ENCODE results near the gene OTOP3. TPM values are rescaled to one million over a fixed set of nuclear protein-coding genes. Genes with fewer than 3 reads are reported as not detected.

The OTOP3 gene
- total RNA-seq, 1 donor from 2014 or later: not detected

GRCh38 chr17:74892974-74893911 is 42.5 kb upstream of the OTOP3 start, which contains the start of gene FADS6:
Gene FADS6 (minus strand): TSS chr17:74893633. CDS start chr17:74893595, 38 bp downstream.
- peaks cover 2% of the 10 kb centered on the region for H3K9me3 Mint-ChIP-seq (ENCODE audit: unreplicated experiment)
- DNase-seq: no peak
- no peaks in the 10 kb centered on the region for H3K4me1 Mint-ChIP-seq (ENCODE audit: low read depth, unreplicated experiment)
- H3K36me3 Mint-ChIP-seq (ENCODE audit: unreplicated experiment): no peaks in the 10 kb centered on the region
- peaks cover 15% of the 10 kb centered on the region for H3K27me3 Mint-ChIP-seq (ENCODE audit: unreplicated experiment)
- TF ChIP-seq CTCF (IDR thresholded peaks at IDR 0.05; ENCODE audit: partially characterized antibody, unreplicated experiment): no peak
- peak within 1 kb of the TSS; percentile 81 for H3K4me3 Mint-ChIP-seq (ENCODE audit: unreplicated experiment)
- no peak within 1 kb of the TSS for H3K27ac Mint-ChIP-seq (ENCODE audit: unreplicated experiment)

GRCh38 chr17:74893936-74894671 is 41.6 kb upstream of the OTOP3 start:
- H3K4me3 Mint-ChIP-seq (ENCODE audit: unreplicated experiment): peak overlapping the region; percentile 81
- no peak for DNase-seq
- peaks cover 15% of the 10 kb centered on the region for H3K27me3 Mint-ChIP-seq (ENCODE audit: unreplicated experiment)
- no peaks in the 10 kb centered on the region for H3K36me3 Mint-ChIP-seq (ENCODE audit: unreplicated experiment)
- no peak overlapping the region for H3K27ac Mint-ChIP-seq (ENCODE audit: unreplicated experiment)
- H3K4me1 Mint-ChIP-seq (ENCODE audit: low read depth, unreplicated experiment): no peaks in the 10 kb centered on the region
- H3K9me3 Mint-ChIP-seq (ENCODE audit: unreplicated experiment): peaks cover 2% of the 10 kb centered on the region
- no peak for TF ChIP-seq CTCF (IDR thresholded peaks at IDR 0.05; ENCODE audit: partially characterized antibody, unreplicated experiment)

- no peak for TF ChIP-seq CTCF (IDR thresholded peaks at IDR 0.05; ENCODE audit: partially characterized antibody, unreplicated experiment)
- Mint-ChIP-seq H3K9me3 (ENCODE audit: unreplicated experiment) (peaks cover 2% of the 10 kb centered on the region), H3K27me3 (ENCODE audit: unreplicated experiment) (peaks cover 9% of the 10 kb centered on the region), H3K4me1 (ENCODE audit: low read depth, unreplicated experiment) (no peaks in the 10 kb centered on the region), H3K27ac (ENCODE audit: unreplicated experiment) (no peak overlapping the region), H3K4me3 (ENCODE audit: unreplicated experiment) (no peak overlapping the region), H3K36me3 (ENCODE audit: unreplicated experiment) (no peaks in the 10 kb centered on the region)
- DNase-seq: no peak
Measured at GRCh38 chr17:74898376-74898946, 37.2 kb upstream of the OTOP3 start.

GRCh38 chr17:74900208-74900607 is 35.5 kb upstream of the OTOP3 start:
- Mint-ChIP-seq H3K4me1 (ENCODE audit: low read depth, unreplicated experiment) (no peaks in the 10 kb centered on the region), H3K4me3 (ENCODE audit: unreplicated experiment) (no peak overlapping the region), H3K27me3 (ENCODE audit: unreplicated experiment) (no peaks in the 10 kb centered on the region), H3K27ac (ENCODE audit: unreplicated experiment) (no peak overlapping the region), H3K9me3 (ENCODE audit: unreplicated experiment) (no peaks in the 10 kb centered on the region), H3K36me3 (ENCODE audit: unreplicated experiment) (no peaks in the 10 kb centered on the region)
- TF ChIP-seq CTCF (IDR thresholded peaks at IDR 0.05; ENCODE audit: partially characterized antibody, unreplicated experiment): no peak
- no peak for DNase-seq

Data from glutamatergic neuron (in vitro differentiated cells).